ENCODE results near the gene PROC.
A peak's percentile ranks its signal among the peaks of the same experiment; 100 is the strongest.

Gene PROC

GRCh38 chr2:127418300-127419111, at the start of gene PROC:
TSS of gene PROC (plus strand) at chr2:127418427. CDS start at chr2:127419943, 1,516 bp downstream.
- DNase-seq (ENCODE audit: low spot score) = no peak

DNA sequence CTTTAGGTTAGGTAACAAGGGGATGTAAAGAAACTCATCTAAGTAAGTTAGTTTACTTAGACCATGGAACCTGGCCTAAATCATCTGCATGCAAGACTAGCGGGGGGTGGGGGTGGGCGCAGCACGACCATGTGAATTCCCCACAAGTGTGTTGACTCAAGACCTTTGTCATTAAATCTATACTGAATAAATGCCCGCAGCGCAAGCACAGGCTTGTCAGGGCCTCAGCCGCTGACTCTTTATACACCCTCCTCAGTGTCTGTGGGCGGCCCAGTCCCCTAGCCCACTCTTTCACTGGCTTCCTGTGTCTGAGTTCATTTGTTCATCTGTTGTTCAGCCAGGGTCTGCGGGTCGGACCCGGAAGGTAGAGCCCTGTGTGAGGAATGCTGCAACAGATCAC, 48.2 kb upstream of the PROC start:
- no peak for DNase-seq (ENCODE audit: low spot score)

GRCh38 chr2:127371037-127371436, 47.2 kb upstream of the PROC start:
- no peak for DNase-seq (ENCODE audit: low spot score)

- no peak for DNase-seq (ENCODE audit: low spot score)
Observed at GRCh38 chr2:127373362-127374083, 44.7 kb upstream of the PROC start.

DNA sequence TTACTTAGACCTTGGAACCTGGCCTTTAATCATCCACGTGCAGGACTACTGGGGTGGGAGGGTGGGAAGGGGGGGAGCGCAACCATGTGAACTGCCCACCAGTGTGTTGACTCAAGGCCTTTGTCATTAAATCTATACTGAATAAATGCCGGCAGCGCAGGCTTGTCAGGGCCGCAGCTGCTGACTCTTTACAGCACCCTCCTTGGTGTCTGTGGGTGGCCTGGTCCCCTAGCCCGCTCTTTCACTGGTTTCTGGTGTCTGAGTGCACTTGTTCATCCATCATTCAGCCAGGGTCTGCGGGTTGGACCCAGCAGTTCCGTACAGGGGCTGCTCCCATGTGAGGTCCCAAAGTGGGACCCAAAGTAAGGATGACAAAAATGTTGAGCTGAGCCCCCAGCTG, 42.0 kb upstream of the PROC start:
- DNase-seq (ENCODE audit: low spot score) = no peak

GRCh38 chr2:127377262-127377661, 41.0 kb upstream of the PROC start:
- DNase-seq (ENCODE audit: low spot score) = no peak

DNA sequence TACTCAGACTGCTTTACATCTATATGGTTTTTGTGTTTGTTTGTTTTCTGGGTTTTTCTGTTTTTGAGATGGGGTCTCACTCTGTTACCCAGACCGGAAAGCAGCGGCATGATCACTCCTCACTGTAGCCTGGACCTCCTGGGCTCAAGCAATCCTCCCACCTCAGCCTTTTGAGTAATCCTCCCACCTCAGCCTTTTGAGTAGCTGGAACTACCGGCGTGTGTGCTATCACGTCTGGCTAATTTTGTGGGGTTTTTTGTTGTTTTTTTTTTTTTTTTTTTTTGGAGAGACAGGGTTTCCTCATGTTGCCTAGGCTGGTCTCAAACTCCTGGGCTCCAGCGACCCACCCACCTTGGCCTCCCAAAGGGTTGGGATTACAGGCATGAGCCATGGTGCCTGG, 39.5 kb upstream of the PROC start:
- DNase-seq (ENCODE audit: low spot score) = no peak

GRCh38 chr2:127379712-127380355, 38.4 kb upstream of the PROC start:
- DNase-seq (ENCODE audit: low spot score) = no peak

- no peak for DNase-seq (ENCODE audit: low spot score)
Observed at GRCh38 chr2:127381762-127382161, 36.5 kb upstream of the PROC start.

GRCh38 chr2:127382831-127383230, 35.4 kb upstream of the PROC start:
- no peak for DNase-seq (ENCODE audit: low spot score)

GRCh38 chr2:127384529-127384928, 33.7 kb upstream of the PROC start:
- DNase-seq (ENCODE audit: low spot score) = no peak

DNA sequence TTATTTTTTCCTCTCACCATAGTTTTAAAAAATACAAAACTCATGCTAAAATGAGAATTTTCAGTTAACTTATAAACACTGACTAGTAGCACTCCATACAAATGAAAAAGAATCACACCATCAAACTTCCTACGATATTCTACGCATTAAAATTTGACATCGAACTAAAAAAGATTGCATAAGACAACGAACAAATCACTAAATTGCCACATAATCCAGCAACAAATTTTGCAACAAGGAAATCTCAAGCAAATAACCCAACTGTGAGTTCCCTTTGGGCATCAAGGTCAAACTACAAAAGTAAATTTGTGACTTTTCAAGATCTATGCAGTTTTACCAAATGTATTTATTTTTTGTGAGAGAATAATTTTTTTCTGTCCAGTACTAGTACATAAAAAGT, 32.0 kb upstream of the PROC start:
- DNase-seq (ENCODE audit: low spot score) = no peak

DNA sequence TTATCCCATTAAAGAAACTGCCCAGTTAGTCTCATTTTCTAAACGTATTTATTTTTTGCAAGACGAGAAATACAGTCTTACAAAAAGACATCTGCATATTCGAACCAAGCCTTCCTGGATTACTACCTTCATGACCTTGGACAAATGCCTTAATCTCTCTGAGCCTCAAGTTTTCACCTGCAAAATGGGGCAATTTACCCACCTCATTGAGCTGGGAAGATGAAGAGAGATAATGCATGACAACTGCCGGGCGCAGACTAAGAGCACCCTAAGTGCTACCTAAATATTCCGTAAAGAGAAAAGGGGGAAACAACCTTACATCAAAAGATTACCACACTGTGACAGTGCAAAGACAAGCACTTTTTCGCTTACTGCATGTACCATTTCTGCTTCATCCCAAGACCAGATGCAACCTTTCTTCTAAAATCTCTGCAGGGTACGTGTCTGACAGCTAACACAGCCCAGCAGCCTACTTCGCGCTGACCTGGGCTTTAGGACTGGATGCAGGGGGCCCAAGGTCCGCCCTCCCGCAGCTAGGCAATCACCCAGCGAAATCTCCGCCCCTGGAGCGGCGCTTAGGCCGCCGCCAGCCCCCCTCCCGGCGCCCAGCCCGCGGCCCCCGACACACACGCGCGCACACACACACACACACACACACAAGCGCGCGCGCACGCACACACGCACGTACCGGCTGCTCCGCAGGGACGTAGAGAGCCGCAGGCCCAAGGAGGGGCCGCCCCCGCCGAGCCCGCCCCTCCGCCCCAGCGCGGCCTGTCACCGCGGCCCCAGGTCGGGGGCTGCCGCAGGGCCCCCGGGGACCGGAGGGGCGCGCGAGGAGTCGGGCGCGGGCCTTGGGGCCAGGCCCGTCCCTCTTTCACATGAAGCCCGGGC, 31.2 kb upstream of the PROC start:
- DNase-seq (ENCODE audit: low spot score) = peak; percentile 80

DNA sequence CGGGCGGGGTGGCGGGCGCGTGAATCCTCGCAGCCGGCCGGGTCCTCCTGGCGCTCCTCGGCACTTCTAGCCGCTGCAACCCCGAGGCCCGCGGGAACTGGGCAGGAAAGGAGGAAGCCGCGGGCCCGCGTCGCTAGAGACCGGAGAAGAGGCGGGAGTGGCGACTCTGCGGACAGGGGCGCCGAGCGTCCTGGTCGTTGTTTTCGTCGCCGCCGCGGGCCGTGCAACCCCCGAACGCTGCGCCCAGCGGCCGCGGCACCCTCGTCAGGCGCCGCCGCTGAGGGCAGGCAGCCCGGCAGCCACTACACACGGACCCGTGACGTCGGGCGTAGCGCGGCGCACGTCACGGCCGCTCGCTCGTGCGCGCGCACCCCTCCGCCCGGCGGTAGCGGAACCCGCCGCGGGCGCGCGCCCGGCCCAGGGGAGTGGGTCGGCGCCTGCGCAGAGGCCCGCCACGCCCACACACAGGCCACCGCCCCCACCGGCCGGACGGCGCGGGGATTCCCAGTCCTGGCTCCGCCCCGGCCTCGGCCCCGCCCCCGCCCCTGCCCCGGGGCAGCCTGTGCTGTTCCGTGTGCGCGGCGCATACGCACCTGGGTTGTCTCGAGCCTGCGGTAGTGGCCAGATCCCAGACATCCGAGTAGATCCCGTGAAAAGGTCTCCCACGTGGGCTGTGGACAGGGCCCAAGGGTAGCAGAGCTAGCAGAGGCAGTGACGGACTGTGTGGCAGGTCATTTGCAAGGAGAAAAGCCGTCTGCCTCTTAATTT, 30.4 kb upstream of the PROC start, which contains the start of gene MAP3K2:
TSS of gene MAP3K2 (minus strand) at position 321 of the 768 bp plus-strand sequence. CDS start 44,846 bp downstream, outside the sequence.
- peak; percentile 94 for DNase-seq (ENCODE audit: low spot score)

GRCh38 chr2:127388423-127389164, 29.6 kb upstream of the PROC start:
- DNase-seq (ENCODE audit: low spot score) = peak; percentile 66

GRCh38 chr2:127389778-127390435, 28.3 kb upstream of the PROC start:
- DNase-seq (ENCODE audit: low spot score) = peak; percentile 34

- DNase-seq (ENCODE audit: low spot score) = no peak
Observed at GRCh38 chr2:127392133-127392827, 25.9 kb upstream of the PROC start.

GRCh38 chr2:127392828-127393578, 25.2 kb upstream of the PROC start:
- no peak for DNase-seq (ENCODE audit: low spot score)

All from activated CD4-positive, alpha-beta T cell treated with anti-CD3 and anti-CD28 coated beads, Interleukin-2, Interleukin-4, amounts not matched to agents 100 ng/mL and 50 ng/mL, durations not matched to agents 16 hours and 8 hours (primary cell).